ENCODE measurements around the gene GRN.

The GRN gene

GRCh38 chr17:44374306-44375195 is 29.4 kb downstream of the GRN start:
- H3K27ac ChIP-seq = no peak overlapping the region
- no peak for TF ChIP-seq CTCF (conservative IDR thresholded peaks at IDR 0.05)

GRCh38 chr17:44375196-44376017 is 30.3 kb downstream of the GRN start:
- TF ChIP-seq CTCF (conservative IDR thresholded peaks at IDR 0.05) = no peak
- H3K27ac ChIP-seq = no peak overlapping the region

- TF ChIP-seq CTCF (conservative IDR thresholded peaks at IDR 0.05) = peak; percentile 23; the same call in 1 of the 2 replicates
- H3K27ac ChIP-seq = no peak overlapping the region
These were observed 31.0 kb downstream of the GRN start for GRCh38 chr17:44376124-44376523.

- no peak overlapping the region for H3K27ac ChIP-seq
- TF ChIP-seq CTCF (conservative IDR thresholded peaks at IDR 0.05) = no peak
These were observed 31.7 kb downstream of the GRN start for GRCh38 chr17:44376779-44377178.

- H3K27ac ChIP-seq = no peak overlapping the region
- no peak for TF ChIP-seq CTCF (conservative IDR thresholded peaks at IDR 0.05)
These were observed 33.1 kb downstream of the GRN start for GRCh38 chr17:44378171-44378705.

- no peak overlapping the region for H3K27ac ChIP-seq
- no peak for TF ChIP-seq CTCF (conservative IDR thresholded peaks at IDR 0.05)
These were observed 34.8 kb downstream of the GRN start for GRCh38 chr17:44379887-44380286.

GRCh38 chr17:44380767-44381166 is 35.7 kb downstream of the GRN start:
- H3K27ac ChIP-seq = no peak overlapping the region
- TF ChIP-seq CTCF (conservative IDR thresholded peaks at IDR 0.05) = no peak

Measured in VCaP (cell line).